Gastroesophageal sphincter (tissue), 4 donors: Measurements from ENCODE around the gene VMP1. TPM values are rescaled to one million over a fixed set of nuclear protein-coding genes. Genes with fewer than 3 reads are reported as not detected.
"Not testable (repeated sequence)": the region's sequence is repeated elsewhere in the genome, so short reads cannot be mapped to it uniquely, and the experiment has no call there.

Experiments
- ATAC-seq: fragments of 150-250 bp; one replicate; pipeline ENCODE4 v1.9.1; 2016; ENCODE audit warnings: mild to moderate bottlenecking, moderate library complexity
- H3K27ac ChIP-seq, 4 donors: fragments of 200-600 bp; sonication (generic) in 3 of 4; 1 replicate in 3 of 4; 2 replicates in 1 of 4; pipeline ENCODE4 v1.5.1; 2016 to 2019
- H3K27me3 ChIP-seq: fragments of 200-600 bp; sonication (generic); one replicate; pipeline ENCODE4 v1.5.1; 2019
- H3K36me3 ChIP-seq, 2 donors: fragments of 200-600 bp; sonication (generic); one replicate each; pipeline ENCODE4 v1.5.1; 2019; ENCODE audit warnings: control low read depth in 1 of 2
- H3K4me1 ChIP-seq, 3 donors: fragments of 200-600 bp; sonication (generic); 1 replicate in 2 of 3; 2 replicates in 1 of 3; pipeline ENCODE4 v1.5.1; 2016 to 2019; ENCODE audit warnings: control low read depth in 2 of 3
- H3K4me3 ChIP-seq, 2 donors: fragments of 200-600 bp; sonication (generic); one replicate each; pipeline ENCODE4 v1.5.1; 2019; ENCODE audit warnings: mild to moderate bottlenecking in 1 of 2, moderate library complexity in 1 of 2
- H3K9me3 ChIP-seq, 3 donors: fragments of 200-600 bp; sonication (generic); one replicate each; pipeline ENCODE4 v1.5.1; 2017 to 2019; ENCODE audit warnings: control low read depth in 2 of 3
- CTCF ChIP-seq, 4 experiments: fragments of 200-600 bp in 2 of 4; fragments of 450-650 bp in 2 of 4; sonication (generic) in 1 of 4; IDR thresholded peaks; one replicate each; pipeline ENCODE4 v1.5.1; 2017 to 2019; ENCODE audit warnings: antibody characterized with exemption in 4 of 4, mild to moderate bottlenecking in 2 of 4, moderate library complexity in 2 of 4
- EP300 ChIP-seq: sonication (generic); formaldehyde crosslinking; IDR thresholded peaks from one replicate; pipeline ENCODE4 v1.6.1; 2017; ENCODE audit warnings: antibody characterized with exemption, mild to moderate bottlenecking
- POLR2A ChIP-seq, 2 donors: fragments of 450-650 bp; IDR thresholded peaks; one replicate each; pipeline ENCODE4 v1.6.1; 2017; ENCODE audit warnings: antibody characterized with exemption in 2 of 2, mild to moderate bottlenecking in 2 of 2, moderate library complexity in 1 of 2
- POLR2AphosphoS5 ChIP-seq: sonication (generic); formaldehyde crosslinking; IDR thresholded peaks from one replicate; pipeline ENCODE4 v1.6.1; 2017; ENCODE audit warnings: antibody characterized with exemption
- WGBS, 2 donors: methylation state at CpG; one replicate each; pipeline ENCODE4 v1.1.5; 2018; ENCODE audit warnings: low coverage in 1 of 2; 5-methylcytosine and 5-hydroxymethylcytosine counted together
- total RNA-seq, 4 donors: library from RNA; depleted of rRNA; stranded (reverse); fragments of >200 nt; gene quantifications; one replicate each; pipeline ENCODE4 v1.1.0, GENCODE V29; 2016

The VMP1 gene
- total RNA-seq, 4 donors from 2014 or later, result 50.8 to 175 (median 85.0) TPM

- WGBS, 2 donors, result 28 to 52% methylated on average over 5 of the region's 5 CpGs
- ATAC-seq, result peak; percentile 40
- Histone ChIP-seq H3K4me1 (peaks cover 17 to 53% (median 19%) of the 10 kb centered on the region in 3 donors), H3K27ac (peak overlapping the region; percentile 57 to 85 (median 80)), H3K36me3 (peaks cover 0 to 5% of the 10 kb centered on the region in 2 donors), H3K27me3 (no peaks in the 10 kb centered on the region), H3K4me3 (no peak overlapping the region), H3K9me3 (no peaks in the 10 kb centered on the region)
- TF ChIP-seq POLR2AphosphoS5, result peak; percentile 97
- TF ChIP-seq EP300, result no peak
Observed at GRCh38 chr17:59825533-59826322, 118.3 kb downstream of the VMP1 start.

GRCh38 chr17:59826706-59827453 lies 119.4 kb downstream of the VMP1 start:
- 74 to 79% methylated on average over 3 of the region's 4 CpGs for WGBS, 2 donors
- no peak overlapping the region for H3K4me3 ChIP-seq
- no peak for ATAC-seq
- TF ChIP-seq EP300 (no peak), CTCF (IDR thresholded peaks at IDR 0.05) (no peak), POLR2A (IDR thresholded peaks at IDR 0.05) (no peak), POLR2AphosphoS5 (no peak)
- peak overlapping the region; percentile 57 to 85 (median 80) for H3K27ac ChIP-seq
- no peaks in the 10 kb centered on the region for H3K27me3 ChIP-seq
- H3K4me1 ChIP-seq, result peaks cover 17 to 64% (median 19%) of the 10 kb centered on the region in 3 donors
- no peaks in the 10 kb centered on the region for H3K36me3 ChIP-seq
- no peaks in the 10 kb centered on the region for H3K9me3 ChIP-seq

GRCh38 chr17:59827721-59828477 lies 120.4 kb downstream of the VMP1 start:
- Histone ChIP-seq H3K27me3 (no peaks in the 10 kb centered on the region), H3K4me3 (no peak overlapping the region), H3K9me3 (no peaks in the 10 kb centered on the region), H3K27ac (peak overlapping the region; percentile 57 to 84 (median 80)), H3K36me3 (no peaks in the 10 kb centered on the region), H3K4me1 (peaks cover 17 to 69% (median 19%) of the 10 kb centered on the region in 3 donors)
- no peak for ATAC-seq
- 73% methylated on average over 3 of the region's 5 CpGs; no CpG with 5 or more reads in 1 of the 2 donors for WGBS, 2 donors
- TF ChIP-seq POLR2A (IDR thresholded peaks at IDR 0.05), result no peak
- no peak for TF ChIP-seq CTCF (IDR thresholded peaks at IDR 0.05)
- TF ChIP-seq POLR2AphosphoS5, result no peak
- TF ChIP-seq EP300, result no peak

GRCh38 chr17:59828478-59828760 lies 121.0 kb downstream of the VMP1 start:
- peak overlapping the region; percentile 57 to 84 (median 80) for H3K27ac ChIP-seq
- H3K4me3 ChIP-seq, result no peak overlapping the region
- H3K36me3 ChIP-seq, result no peaks in the 10 kb centered on the region
- H3K4me1 ChIP-seq, result peaks cover 17 to 69% (median 19%) of the 10 kb centered on the region in 3 donors
- no peaks in the 10 kb centered on the region for H3K27me3 ChIP-seq
- WGBS, 2 donors, result 46 to 56% methylated on average over 2 of the region's 2 CpGs
- ATAC-seq, result no peak
- H3K9me3 ChIP-seq, result no peaks in the 10 kb centered on the region
- no peak for TF ChIP-seq EP300
- TF ChIP-seq POLR2AphosphoS5, result no peak
- TF ChIP-seq CTCF (IDR thresholded peaks at IDR 0.05), result no peak
- TF ChIP-seq POLR2A (IDR thresholded peaks at IDR 0.05), result no peak

- not testable (repeated sequence) for H3K36me3 ChIP-seq, ATAC-seq, H3K4me3 ChIP-seq, H3K27me3 ChIP-seq, H3K9me3 ChIP-seq
- peak overlapping the region; percentile 57 to 84 (median 80) for H3K27ac ChIP-seq
- peaks cover 17 to 69% (median 19%) of the 10 kb centered on the region in 3 donors for H3K4me1 ChIP-seq
- 27 to 42% methylated on average over 6 to 7 of the region's 7 CpGs for WGBS, 2 donors
Observed at GRCh38 chr17:59828819-59829216, 121.4 kb downstream of the VMP1 start.
